Tibial artery (tissue), 4 donors: ENCODE measurements around the gene GRB7.

Experiments used
- DNase-seq, 2 donors: peaks; one replicate each; pipeline ENCODE4 v3.0.0-alpha.2; 2019
- H3K27ac ChIP-seq, 2 donors: fragments of 200-600 bp; sonication (generic) in 1 of 2; 1 replicate in 1 of 2; 2 replicates in 1 of 2; pipeline ENCODE4 v1.5.1; 2018 to 2019; ENCODE audit warnings: mild to moderate bottlenecking in 1 of 2
- H3K27me3 ChIP-seq, 2 donors: fragments of 200-600 bp; sonication (generic) in 1 of 2; one replicate each; pipeline versions ENCODE4 v1.5.1 to v1.6.0; 2016 to 2019
- H3K36me3 ChIP-seq, 3 donors: fragments of 200-600 bp; sonication (generic) in 2 of 3; one replicate each; pipeline ENCODE4 v1.5.1; 2016 to 2019; ENCODE audit warnings: mild to moderate bottlenecking in 2 of 3
- H3K4me1 ChIP-seq, 4 donors: fragments of 200-600 bp; sonication (generic) in 2 of 4; 1 replicate in 3 of 4; 2 replicates in 1 of 4; pipeline ENCODE4 v1.5.1; 2016 to 2019
- H3K4me3 ChIP-seq, 2 donors: fragments of 200-600 bp; sonication (generic) in 1 of 2; 1 replicate in 1 of 2; 2 replicates in 1 of 2; pipeline ENCODE4 v1.5.1; 2018 to 2019; ENCODE audit warnings: mild to moderate bottlenecking in 2 of 2
- H3K9me3 ChIP-seq, 3 donors: fragments of 200-600 bp; sonication (generic) in 1 of 3; one replicate each; pipeline ENCODE4 v1.5.1; 2016 to 2019
- intact Hi-C: fragments of 100-400 bp; cut with DNase I; formaldehyde crosslinking; loops from one replicate; pipeline ENCODE4 v1.15.0; 2023; ENCODE audit warnings: low total_unique reads
- TF ChIP-seq, protein P1 (sequence below), 2 experiments: fragments of 200-600 bp in 1 of 2; fragments of 450-650 bp in 1 of 2; IDR thresholded peaks; one replicate each; pipeline ENCODE4 v1.5.1; 2017 to 2019; ENCODE audit warnings: antibody characterized with exemption in 2 of 2, mild to moderate bottlenecking in 1 of 2, moderate library complexity in 1 of 2

GRB7 gene

DNA sequence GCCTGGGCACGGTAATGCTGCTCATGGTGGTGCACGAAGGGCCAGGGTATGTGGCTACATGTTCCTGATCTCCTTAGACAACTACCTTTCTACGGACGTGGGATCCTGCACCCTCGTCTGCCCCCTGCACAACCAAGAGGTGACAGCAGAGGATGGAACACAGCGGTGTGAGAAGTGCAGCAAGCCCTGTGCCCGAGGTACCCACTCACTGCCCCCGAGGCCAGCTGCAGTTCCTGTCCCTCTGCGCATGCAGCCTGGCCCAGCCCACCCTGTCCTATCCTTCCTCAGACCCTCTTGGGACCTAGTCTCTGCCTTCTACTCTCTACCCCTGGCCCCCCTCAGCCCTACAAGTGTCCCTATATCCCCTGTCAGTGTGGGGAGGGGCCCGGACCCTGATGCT, 25.9 kb upstream of the GRB7 start:
- intact Hi-C loops, result no loop called here
- H3K36me3 ChIP-seq, result peaks cover 84 to 100% (median 85%) of the 10 kb centered on the region in 3 donors
- H3K27ac ChIP-seq, result no peak overlapping the region
- H3K4me1 ChIP-seq, result peaks cover 0 to 30% (median 4%) of the 10 kb centered on the region in 4 donors
- TF ChIP-seq, protein P1, sequence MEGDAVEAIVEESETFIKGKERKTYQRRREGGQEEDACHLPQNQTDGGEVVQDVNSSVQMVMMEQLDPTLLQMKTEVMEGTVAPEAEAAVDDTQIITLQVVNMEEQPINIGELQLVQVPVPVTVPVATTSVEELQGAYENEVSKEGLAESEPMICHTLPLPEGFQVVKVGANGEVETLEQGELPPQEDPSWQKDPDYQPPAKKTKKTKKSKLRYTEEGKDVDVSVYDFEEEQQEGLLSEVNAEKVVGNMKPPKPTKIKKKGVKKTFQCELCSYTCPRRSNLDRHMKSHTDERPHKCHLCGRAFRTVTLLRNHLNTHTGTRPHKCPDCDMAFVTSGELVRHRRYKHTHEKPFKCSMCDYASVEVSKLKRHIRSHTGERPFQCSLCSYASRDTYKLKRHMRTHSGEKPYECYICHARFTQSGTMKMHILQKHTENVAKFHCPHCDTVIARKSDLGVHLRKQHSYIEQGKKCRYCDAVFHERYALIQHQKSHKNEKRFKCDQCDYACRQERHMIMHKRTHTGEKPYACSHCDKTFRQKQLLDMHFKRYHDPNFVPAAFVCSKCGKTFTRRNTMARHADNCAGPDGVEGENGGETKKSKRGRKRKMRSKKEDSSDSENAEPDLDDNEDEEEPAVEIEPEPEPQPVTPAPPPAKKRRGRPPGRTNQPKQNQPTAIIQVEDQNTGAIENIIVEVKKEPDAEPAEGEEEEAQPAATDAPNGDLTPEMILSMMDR (IDR thresholded peaks at IDR 0.05), result no peak
- no peak overlapping the region for H3K4me3 ChIP-seq
- H3K9me3 ChIP-seq, result no peaks in the 10 kb centered on the region
- no peak for DNase-seq
- H3K27me3 ChIP-seq, result no peaks in the 10 kb centered on the region

DNA sequence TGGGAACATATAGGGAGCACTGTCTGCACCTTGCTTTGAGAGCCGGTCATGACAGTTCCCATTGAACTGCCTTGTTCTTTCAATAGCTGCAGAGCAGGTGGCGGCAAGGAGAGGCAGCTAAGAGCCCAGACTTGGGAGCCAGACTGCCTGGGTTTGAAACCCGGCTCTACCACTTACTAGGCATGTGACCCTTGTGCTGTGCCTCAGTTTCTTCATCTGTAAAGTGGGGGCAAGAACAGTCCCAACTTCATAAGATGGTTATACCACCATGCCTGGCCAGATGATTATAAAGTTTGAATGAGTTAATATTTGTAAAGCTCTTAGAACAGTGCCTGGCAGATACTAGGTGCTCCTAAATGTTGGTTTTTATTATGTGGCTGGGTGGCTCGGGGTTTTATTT, 23.5 kb upstream of the GRB7 start:
- Histone ChIP-seq H3K4me3 (no peak overlapping the region), H3K9me3 (no peaks in the 10 kb centered on the region), H3K36me3 (peaks cover 79 to 100% (median 81%) of the 10 kb centered on the region in 3 donors), H3K4me1 (peaks cover 0 to 15% (median 0%) of the 10 kb centered on the region in 4 donors), H3K27ac (no peak overlapping the region), H3K27me3 (no peaks in the 10 kb centered on the region)
- TF ChIP-seq, protein P1 (IDR thresholded peaks at IDR 0.05), result no peak
- no peak for DNase-seq
- intact Hi-C loops, result no loop called here

DNA sequence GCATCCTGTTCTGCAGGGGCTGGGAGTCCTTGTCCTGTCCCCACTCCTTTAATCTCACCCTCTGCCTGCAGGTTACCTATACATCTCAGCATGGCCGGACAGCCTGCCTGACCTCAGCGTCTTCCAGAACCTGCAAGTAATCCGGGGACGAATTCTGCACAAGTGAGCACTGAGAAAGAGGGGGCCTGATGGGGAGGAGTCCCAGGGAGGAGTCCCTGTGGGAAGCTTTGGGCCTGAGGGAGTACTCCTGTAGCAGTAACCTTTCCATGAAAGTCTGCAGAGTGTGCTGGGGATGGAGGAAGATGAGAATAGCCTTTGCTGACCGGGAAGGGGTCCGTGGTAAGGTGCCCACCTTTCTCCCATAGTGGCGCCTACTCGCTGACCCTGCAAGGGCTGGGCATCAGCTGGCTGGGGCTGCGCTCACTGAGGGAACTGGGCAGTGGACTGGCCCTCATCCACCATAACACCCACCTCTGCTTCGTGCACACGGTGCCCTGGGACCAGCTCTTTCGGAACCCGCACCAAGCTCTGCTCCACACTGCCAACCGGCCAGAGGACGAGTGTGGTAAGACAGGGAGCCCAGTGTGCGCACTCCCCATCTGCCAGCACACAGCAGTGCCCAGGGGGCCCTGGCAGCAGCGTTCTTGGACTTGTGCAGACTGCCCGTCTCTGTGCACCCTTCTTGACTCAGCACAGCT, 22.2 kb upstream of the GRB7 start:
- TF ChIP-seq, protein P1 (IDR thresholded peaks at IDR 0.05), result no peak
- no peaks in the 10 kb centered on the region for H3K27me3 ChIP-seq
- no peak overlapping the region for H3K27ac ChIP-seq
- peaks cover 74 to 100% (median 78%) of the 10 kb centered on the region in 3 donors for H3K36me3 ChIP-seq
- H3K4me1 ChIP-seq, result peaks cover 0 to 15% (median 0%) of the 10 kb centered on the region in 4 donors
- H3K9me3 ChIP-seq, result no peaks in the 10 kb centered on the region
- DNase-seq, result no peak
- intact Hi-C loops, result no loop called here
- H3K4me3 ChIP-seq, result no peak overlapping the region

DNA sequence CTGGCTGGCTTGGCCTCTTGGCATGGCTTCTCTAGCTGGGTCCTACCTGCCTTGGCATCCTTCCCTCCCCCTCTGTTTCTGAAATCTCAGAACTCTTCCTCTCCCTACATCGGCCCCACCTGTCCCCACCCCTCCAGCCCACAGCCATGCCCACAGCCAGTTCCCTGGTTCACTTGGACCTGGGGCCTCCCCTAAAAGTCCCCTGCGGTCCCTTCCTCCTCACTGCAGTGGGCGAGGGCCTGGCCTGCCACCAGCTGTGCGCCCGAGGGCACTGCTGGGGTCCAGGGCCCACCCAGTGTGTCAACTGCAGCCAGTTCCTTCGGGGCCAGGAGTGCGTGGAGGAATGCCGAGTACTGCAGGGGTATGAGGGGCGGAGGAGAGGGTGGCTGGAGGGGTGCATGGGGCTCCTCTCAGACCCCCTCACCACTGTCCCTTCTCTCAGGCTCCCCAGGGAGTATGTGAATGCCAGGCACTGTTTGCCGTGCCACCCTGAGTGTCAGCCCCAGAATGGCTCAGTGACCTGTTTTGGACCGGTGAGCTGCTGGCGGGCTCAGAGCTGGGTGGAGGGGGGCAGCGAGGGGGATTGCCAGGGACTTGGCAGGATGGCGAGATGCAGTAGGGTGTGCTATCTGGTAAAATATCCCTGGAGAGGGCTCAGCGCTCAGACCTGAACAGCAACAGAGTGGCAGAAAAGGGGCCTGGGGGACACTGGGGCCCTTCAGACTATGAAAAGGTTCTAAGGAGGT, 21.5 kb upstream of the GRB7 start:
- intact Hi-C loops, result no loop called here
- no peak for DNase-seq
- Histone ChIP-seq H3K4me3 (no peak overlapping the region), H3K4me1 (peaks cover 0 to 15% (median 0%) of the 10 kb centered on the region in 4 donors), H3K36me3 (peaks cover 67 to 97% (median 70%) of the 10 kb centered on the region in 3 donors), H3K27me3 (no peaks in the 10 kb centered on the region), H3K27ac (no peak overlapping the region), H3K9me3 (no peaks in the 10 kb centered on the region)
- TF ChIP-seq, protein P1 (IDR thresholded peaks at IDR 0.05), result no peak

DNA sequence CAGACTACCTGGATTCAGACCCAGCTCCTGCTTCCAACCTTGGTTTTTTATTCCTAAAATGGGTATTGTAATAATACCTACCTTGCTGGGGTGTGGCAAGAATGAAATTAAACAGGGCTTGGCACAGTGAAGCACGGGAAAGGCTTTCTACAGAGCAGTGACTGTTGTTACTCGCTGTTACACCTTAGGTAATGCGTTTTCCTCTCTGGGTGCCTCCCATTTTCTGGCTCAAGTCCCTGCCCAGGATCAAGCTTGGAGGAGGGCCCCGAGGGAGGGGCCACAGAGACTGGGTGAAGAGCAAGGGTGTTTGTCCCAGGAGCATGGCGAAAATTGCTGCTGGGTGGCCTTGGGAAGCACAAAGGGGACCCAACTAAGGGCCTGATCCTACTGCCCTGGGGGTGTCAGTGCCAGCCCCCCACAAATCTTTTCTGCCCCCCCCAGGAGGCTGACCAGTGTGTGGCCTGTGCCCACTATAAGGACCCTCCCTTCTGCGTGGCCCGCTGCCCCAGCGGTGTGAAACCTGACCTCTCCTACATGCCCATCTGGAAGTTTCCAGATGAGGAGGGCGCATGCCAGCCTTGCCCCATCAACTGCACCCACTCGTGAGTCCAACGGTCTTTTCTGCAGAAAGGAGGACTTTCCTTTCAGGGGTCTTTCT, 20.7 kb upstream of the GRB7 start:
- peaks cover 0 to 15% (median 0%) of the 10 kb centered on the region in 4 donors for H3K4me1 ChIP-seq
- no peak for DNase-seq
- TF ChIP-seq, protein P1 (IDR thresholded peaks at IDR 0.05), result no peak
- H3K27ac ChIP-seq, result no peak overlapping the region
- no peak overlapping the region for H3K4me3 ChIP-seq
- H3K36me3 ChIP-seq, result peaks cover 62 to 97% (median 70%) of the 10 kb centered on the region in 3 donors
- intact Hi-C loops, result no loop called here
- H3K27me3 ChIP-seq, result no peaks in the 10 kb centered on the region
- H3K9me3 ChIP-seq, result no peaks in the 10 kb centered on the region
